ENCODE data around the gene HLA-DMA.
A peak's percentile ranks its signal among the peaks of the same experiment; 100 is the strongest.

The HLA-DMA gene

GRCh38 chr6:32952817-32953739, at the start of gene HLA-DMA:
Gene HLA-DMA (minus strand): TSS chr6:32953097. CDS start chr6:32953036, 61 bp downstream.
- DNase-seq (ENCODE audit: low spot score), result peak; percentile 91

- no peak for DNase-seq (ENCODE audit: low spot score)
Measured at GRCh38 chr6:33001685-33002084, 48.8 kb upstream of the HLA-DMA start.

- no peak for DNase-seq (ENCODE audit: low spot score)
Measured at GRCh38 chr6:33000055-33000454, 47.2 kb upstream of the HLA-DMA start.

GRCh38 chr6:32995448-32995847, 42.6 kb upstream of the HLA-DMA start:
- DNase-seq (ENCODE audit: low spot score), result no peak

GRCh38 chr6:32993363-32993973, 40.6 kb upstream of the HLA-DMA start:
- no peak for DNase-seq (ENCODE audit: low spot score)

GRCh38 chr6:32991972-32992371, 39.1 kb upstream of the HLA-DMA start:
- no peak for DNase-seq (ENCODE audit: low spot score)

GRCh38 chr6:32989368-32989767, 36.5 kb upstream of the HLA-DMA start:
- no peak for DNase-seq (ENCODE audit: low spot score)

- DNase-seq (ENCODE audit: low spot score), result peak; percentile 85
Measured at GRCh38 chr6:32984622-32985389, 31.9 kb upstream of the HLA-DMA start.

- peak; percentile 38 for DNase-seq (ENCODE audit: low spot score)
Measured at GRCh38 chr6:32983964-32984621, 31.2 kb upstream of the HLA-DMA start.

- DNase-seq (ENCODE audit: low spot score), result no peak
Measured at GRCh38 chr6:32983493-32983848, 30.6 kb upstream of the HLA-DMA start.

- no peak for DNase-seq (ENCODE audit: low spot score)
Measured at GRCh38 chr6:32982702-32983492, 30.0 kb upstream of the HLA-DMA start.

GRCh38 chr6:32982084-32982701, 29.3 kb upstream of the HLA-DMA start:
- no peak for DNase-seq (ENCODE audit: low spot score)

- DNase-seq (ENCODE audit: low spot score), result no peak
Measured at GRCh38 chr6:32980488-32981038, 27.7 kb upstream of the HLA-DMA start.

GRCh38 chr6:32979720-32980487, 27.0 kb upstream of the HLA-DMA start:
- DNase-seq (ENCODE audit: low spot score), result no peak

GRCh38 chr6:32977953-32978324, 25.0 kb upstream of the HLA-DMA start:
- DNase-seq (ENCODE audit: low spot score), result no peak

GRCh38 chr6:32977272-32977952, 24.5 kb upstream of the HLA-DMA start:
- DNase-seq (ENCODE audit: low spot score), result no peak

- DNase-seq (ENCODE audit: low spot score), result no peak
Measured at GRCh38 chr6:32976334-32977069, 23.6 kb upstream of the HLA-DMA start.

- DNase-seq (ENCODE audit: low spot score), result no peak
Measured at GRCh38 chr6:32975886-32976285, 23.0 kb upstream of the HLA-DMA start.

Data from hematopoietic multipotent progenitor cell treated with erythropoietin and hydrocortisone succinate and interleukin-3 and kit ligand, for 15 days (in vitro differentiated cells).